HEK293T (cell line): ENCODE data around the gene UBE2B.
"Not testable (repeated sequence)": the region's sequence is repeated elsewhere in the genome, so short reads cannot be mapped to it uniquely, and the experiment has no call there.

Source experiments
- CTCF ChIA-PET: fragments of 350-600 bp; formaldehyde crosslinking; extraction: SDS; loops from one replicate; lab custom pipeline; 2021; ENCODE audit warnings: antibody characterized with exemption, inconsistent platforms; lab: Yijun Ruan, JAX
- POLR2A ChIA-PET: fragments of 350-600 bp; formaldehyde crosslinking; extraction: SDS; loops from one replicate; lab custom pipeline; 2020; ENCODE audit warnings: antibody characterized with exemption, inconsistent platforms; lab: Yijun Ruan, JAX
- DNase-seq: peaks from one replicate; pipeline ENCODE4 v3.0.0; 2012; ENCODE audit warnings: mixed read lengths; ENCODE audit errors: extremely low spot score
- ARNT ChIP-seq: fragments of 450-650 bp; IDR thresholded peaks from 2 replicates; pipeline ENCODE4 v1.6.1; 2017; ENCODE audit warnings: mild to moderate bottlenecking
- BHLHE40 ChIP-seq: fragments of 450-650 bp; IDR thresholded peaks from 2 replicates; pipeline ENCODE4 v1.6.1; 2016; ENCODE audit warnings: mild to moderate bottlenecking, moderate library complexity, borderline replicate concordance
- CTBP1 ChIP-seq: fragments of 450-650 bp; IDR thresholded peaks from 2 replicates; pipeline ENCODE4 v1.6.1; 2016; ENCODE audit warnings: borderline replicate concordance
- ELF4 ChIP-seq: fragments of 450-650 bp; IDR thresholded peaks from 2 replicates; pipeline ENCODE4 v1.6.1; 2017; ENCODE audit warnings: antibody characterized with exemption
- FOXA1 ChIP-seq: fragments of 450-650 bp; IDR thresholded peaks from 2 replicates; pipeline ENCODE4 v1.6.1; 2016; ENCODE audit warnings: mild to moderate bottlenecking
- FOXK2 ChIP-seq: fragments of 450-650 bp; IDR thresholded peaks from 2 replicates; pipeline ENCODE4 v1.6.1; 2016; ENCODE audit warnings: mild to moderate bottlenecking
- FOXM1 ChIP-seq: fragments of 450-650 bp; IDR thresholded peaks from 2 replicates; pipeline ENCODE4 v1.6.1; 2017; ENCODE audit warnings: mild to moderate bottlenecking, borderline replicate concordance
- HDGF ChIP-seq: fragments of 450-650 bp; IDR thresholded peaks from 2 replicates; pipeline ENCODE4 v1.6.1; 2017; ENCODE audit warnings: antibody characterized with exemption, borderline replicate concordance
- L3MBTL2 ChIP-seq: fragments of 450-650 bp; conservative IDR thresholded peaks from 2 replicates; pipeline ENCODE4 v1.6.1; 2016; ENCODE audit warnings: mild to moderate bottlenecking
- LEF1 ChIP-seq: fragments of 450-650 bp; IDR thresholded peaks from 2 replicates; pipeline ENCODE4 v1.6.1; 2017; ENCODE audit warnings: mild to moderate bottlenecking, borderline replicate concordance
- NFRKB ChIP-seq: fragments of 450-650 bp; IDR thresholded peaks from 2 replicates; pipeline ENCODE4 v1.6.1; 2016; ENCODE audit warnings: mild to moderate bottlenecking, moderate library complexity
- SP1 ChIP-seq: fragments of 450-650 bp; IDR thresholded peaks from 2 replicates; pipeline ENCODE4 v1.6.1; 2017
- SUZ12 ChIP-seq: fragments of 450-650 bp; IDR thresholded peaks from 2 replicates; pipeline ENCODE4 v1.6.1; 2016; ENCODE audit warnings: mild to moderate bottlenecking
- TARDBP ChIP-seq: fragments of 450-650 bp; IDR thresholded peaks from 2 replicates; pipeline ENCODE4 v1.6.1; 2016
- ZNF384 ChIP-seq: fragments of 450-650 bp; IDR thresholded peaks from 2 replicates; pipeline ENCODE4 v1.6.1; 2016
- TF ChIP-seq, protein P1 (sequence below): fragments of 450-650 bp; IDR thresholded peaks from 2 replicates; pipeline ENCODE4 v1.6.1; 2016

Gene UBE2B

GRCh38 chr5:134411228-134411545, 39.8 kb downstream of the UBE2B start:
- TF ChIP-seq ZNF384 (no peak), ELF4 (no peak), NFRKB (no peak), FOXA1 (no peak), BHLHE40 (no peak), HDGF (no peak), LEF1 (no peak), L3MBTL2 (no peak), CTBP1 (no peak), FOXM1 (no peak)
- CTCF ChIA-PET = interaction anchor here (0.5 to 1.4 kb wide), 8 partner anchors 15 to 176 kb away, joined by 3 to 9 read pairs (median 4); partner anchors contain the start of gene UBE2B
- POLR2A ChIA-PET = interaction anchor here (0.9 to 3.7 kb wide), 17 partner anchors 14 to 176 kb away, joined by 3 to 23 read pairs (median 5); partner anchors contain the start of genes JADE2 and UBE2B
- no peak for DNase-seq

DNA sequence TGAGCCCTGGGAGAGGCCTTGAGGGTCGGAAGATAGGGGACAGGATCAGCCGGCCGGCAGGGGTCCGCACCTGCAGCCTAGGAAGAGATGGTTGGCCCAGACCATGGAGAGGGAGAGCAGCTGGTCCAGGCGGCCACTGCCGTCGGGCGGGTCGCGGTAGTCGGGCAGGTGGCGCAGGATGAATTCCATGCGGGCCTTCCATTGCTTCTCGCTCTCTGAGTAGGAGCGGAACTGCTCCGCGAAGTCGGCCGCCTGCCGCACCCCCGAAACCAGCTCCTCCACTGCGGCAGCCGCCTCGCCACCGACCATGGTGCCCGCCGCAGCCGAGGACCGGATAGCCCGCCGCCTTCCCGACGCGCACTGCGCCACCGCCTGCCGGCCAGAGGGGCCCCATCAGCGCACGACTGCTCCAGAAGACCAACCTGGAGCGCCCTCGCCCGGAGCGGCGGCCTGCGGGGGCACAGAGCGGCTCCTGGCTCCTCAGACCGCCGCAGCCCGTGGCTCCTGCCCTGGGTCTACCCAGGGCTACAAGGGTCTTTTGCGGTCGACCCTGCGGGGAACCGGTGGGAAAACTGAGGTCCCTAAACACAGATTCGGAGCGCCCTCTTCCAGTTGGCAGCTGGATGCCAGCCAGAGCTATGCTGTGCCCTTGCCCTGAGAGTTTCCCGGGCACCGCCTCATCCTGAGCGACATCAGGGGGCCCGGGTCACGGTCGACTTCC, 40.3 kb downstream of the UBE2B start, which contains the start of gene CDKN2AIPNL:
TSS of gene CDKN2AIPNL (minus strand) at position 336 of the 721 bp plus-strand sequence. CDS start at position 309, 27 bp downstream.
- ChIA-PET POLR2A (interaction anchor here (0.7 to 3.7 kb wide), 18 partner anchors 15 to 175 kb away, joined by 3 to 23 read pairs (median 4); partner anchors contain the start of genes JADE2 and UBE2B), CTCF (interaction anchor here (0.5 to 1.4 kb wide), 9 partner anchors 16 to 176 kb away, joined by 3 to 9 read pairs (median 4); partner anchors contain the start of gene UBE2B)
- TF ChIP-seq L3MBTL2 = peak; percentile 83
- TF ChIP-seq NFRKB = no peak
- TF ChIP-seq ZNF384 = no peak
- peak; percentile 85 for DNase-seq

GRCh38 chr5:134413046-134413445, 41.7 kb downstream of the UBE2B start:
- CTCF ChIA-PET = interaction anchor here (0.6 to 1.4 kb wide), 2 partner anchors 164 to 174 kb away, joined by 3 to 4 read pairs; no protein-coding TSS in a partner anchor
- no peak for TF ChIP-seq NFRKB
- no peak for TF ChIP-seq ARNT
- TF ChIP-seq FOXM1 = no peak
- TF ChIP-seq, protein P1, sequence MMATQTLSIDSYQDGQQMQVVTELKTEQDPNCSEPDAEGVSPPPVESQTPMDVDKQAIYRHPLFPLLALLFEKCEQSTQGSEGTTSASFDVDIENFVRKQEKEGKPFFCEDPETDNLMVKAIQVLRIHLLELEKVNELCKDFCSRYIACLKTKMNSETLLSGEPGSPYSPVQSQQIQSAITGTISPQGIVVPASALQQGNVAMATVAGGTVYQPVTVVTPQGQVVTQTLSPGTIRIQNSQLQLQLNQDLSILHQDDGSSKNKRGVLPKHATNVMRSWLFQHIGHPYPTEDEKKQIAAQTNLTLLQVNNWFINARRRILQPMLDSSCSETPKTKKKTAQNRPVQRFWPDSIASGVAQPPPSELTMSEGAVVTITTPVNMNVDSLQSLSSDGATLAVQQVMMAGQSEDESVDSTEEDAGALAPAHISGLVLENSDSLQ = no peak
- TF ChIP-seq SUZ12 = no peak
- TF ChIP-seq ELF4 = no peak
- TF ChIP-seq CTBP1 = no peak
- no peak for TF ChIP-seq FOXK2
- TF ChIP-seq FOXA1 = no peak
- no peak for TF ChIP-seq TARDBP
- no peak for TF ChIP-seq SP1
- no peak for TF ChIP-seq L3MBTL2
- POLR2A ChIA-PET = interaction anchor here (1.2 to 3.7 kb wide), 4 partner anchors 14 to 112 kb away, joined by 3 to 23 read pairs (median 11); partner anchors contain the start of genes JADE2 and UBE2B
- no peak for DNase-seq

DNA sequence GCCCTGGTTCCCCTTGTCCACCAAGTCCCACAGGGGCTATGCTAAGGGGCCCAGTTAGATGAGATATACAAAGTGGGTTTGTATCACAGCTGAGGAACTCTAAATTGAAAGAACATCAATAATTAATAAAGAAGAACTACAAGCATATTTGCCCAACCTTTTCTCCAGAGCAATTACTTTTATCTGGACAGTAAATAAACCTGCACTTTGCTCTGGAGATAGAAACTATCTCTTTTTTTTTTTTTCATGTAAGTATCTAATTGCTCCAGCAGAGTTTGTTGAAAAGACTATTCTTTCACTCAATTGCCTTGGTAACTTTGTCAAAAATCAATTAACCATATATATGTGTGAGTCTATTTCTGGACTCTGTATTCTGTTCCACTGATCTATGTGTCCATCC, 46.3 kb downstream of the UBE2B start:
- TF ChIP-seq ARNT (no peak), SP1 (no peak), FOXK2 (no peak), FOXA1 (no peak), CTBP1 (no peak), SUZ12 (no peak), FOXM1 (no peak), BHLHE40 (no peak), LEF1 (no peak)
- no peak for DNase-seq
- ChIA-PET POLR2A (no interaction called here), CTCF (interaction anchor here (1.7 kb wide), 1 partner anchor 170 kb away, joined by 4 read pairs; no protein-coding TSS in a partner anchor)

DNA sequence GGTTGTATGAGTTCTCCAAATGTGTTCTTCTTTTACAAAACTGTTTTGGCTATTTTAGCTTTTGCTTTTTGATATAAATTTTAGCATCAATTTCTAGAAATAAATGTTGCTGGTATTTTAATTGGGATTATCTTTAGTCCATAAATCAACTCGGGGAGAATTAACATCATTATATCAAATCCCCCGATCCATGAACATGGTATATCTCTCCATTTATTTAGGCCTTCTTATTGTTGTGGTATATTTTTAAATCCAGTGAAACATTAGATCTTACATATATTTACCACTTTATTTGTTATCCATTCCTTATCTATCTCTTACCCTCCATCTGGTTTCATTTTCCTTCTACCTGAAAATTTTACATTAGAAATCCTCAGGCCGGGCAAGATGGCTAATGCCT, 47.6 kb downstream of the UBE2B start:
- no peak for DNase-seq
- ChIA-PET POLR2A (no interaction called here), CTCF (interaction anchor here (0.6 kb wide), 2 partner anchors 30 to 192 kb away, joined by 4 read pairs; no protein-coding TSS in a partner anchor)
- TF ChIP-seq L3MBTL2 = no peak
- no peak for TF ChIP-seq ZNF384
- TF ChIP-seq TARDBP = no peak
- no peak for TF ChIP-seq FOXM1
- TF ChIP-seq ELF4 = no peak
- no peak for TF ChIP-seq ARNT
- TF ChIP-seq LEF1 = no peak
- no peak for TF ChIP-seq BHLHE40
- TF ChIP-seq FOXA1 = no peak
- no peak for TF ChIP-seq CTBP1
- TF ChIP-seq SUZ12 = no peak
- no peak for TF ChIP-seq NFRKB
- TF ChIP-seq, protein P1 = no peak
- no peak for TF ChIP-seq FOXK2
- TF ChIP-seq HDGF = no peak
- no peak for TF ChIP-seq SP1

GRCh38 chr5:134420343-134420742, 49.0 kb downstream of the UBE2B start:
- no peak for DNase-seq

DNA sequence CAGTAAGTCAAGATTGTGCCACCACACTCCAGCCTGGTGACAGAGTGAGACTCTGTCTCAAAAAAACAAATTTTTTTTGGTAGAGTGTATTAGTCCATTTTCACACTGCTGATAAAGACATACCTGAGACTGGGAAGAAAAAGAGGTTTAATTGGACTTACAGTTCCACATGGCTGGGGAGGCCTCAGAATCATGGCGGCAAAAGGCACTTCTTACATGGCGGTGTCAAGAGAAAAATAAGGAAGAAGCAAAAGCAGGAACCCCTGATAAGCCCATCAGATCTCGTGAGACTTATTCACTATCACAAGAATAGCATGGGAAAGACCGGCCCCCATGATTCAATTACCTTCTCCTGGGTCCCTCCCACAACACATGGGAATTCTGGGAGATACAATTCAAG, 49.7 kb downstream of the UBE2B start:
- CTCF ChIA-PET, POLR2A ChIA-PET, DNase-seq: not testable (repeated sequence)

More at GRCh38 chr5:134420343-134420742, 49.0 kb downstream of the UBE2B start:
- CTCF ChIA-PET = no interaction called here
- POLR2A ChIA-PET = interaction anchor here (1.1 kb wide), 1 partner anchor 104 kb away, joined by 3 read pairs; no protein-coding TSS in a partner anchor
- TF ChIP-seq BHLHE40 (no peak), HDGF (no peak), ELF4 (no peak), FOXM1 (no peak), ARNT (no peak), CTBP1 (no peak), L3MBTL2 (no peak), SUZ12 (no peak), LEF1 (no peak), FOXA1 (no peak), SP1 (no peak), NFRKB (no peak), ZNF384 (no peak)
- TF ChIP-seq, protein P1 = no peak
